GM12873 (cell line): ENCODE results near the gene SYCP1.

ENCODE experiments used
- CTCF ChIP-seq: IDR thresholded peaks from 2 replicates; pipeline ENCODE4 v1.5.1; 2012; ENCODE audit warnings: low read depth, mild to moderate bottlenecking, moderate library complexity, low read length, control low read depth; ENCODE audit not compliant: insufficient read depth; ENCODE audit errors: missing control alignments

Gene SYCP1

GRCh38 chr1:114902343-114902742 lies 47.7 kb downstream of the SYCP1 start:
- no peak for TF ChIP-seq CTCF

- TF ChIP-seq CTCF: no peak
Observed at GRCh38 chr1:114903480-114903879, 48.8 kb downstream of the SYCP1 start.

- TF ChIP-seq CTCF: no peak
Observed at GRCh38 chr1:114926607-114927006, 71.9 kb downstream of the SYCP1 start.

GRCh38 chr1:114927401-114927800 lies 72.7 kb downstream of the SYCP1 start:
- TF ChIP-seq CTCF: no peak

GRCh38 chr1:114956570-114956969 lies 101.9 kb downstream of the SYCP1 start:
- TF ChIP-seq CTCF: peak; percentile 49

GRCh38 chr1:114959423-114959822 lies 104.8 kb downstream of the SYCP1 start:
- no peak for TF ChIP-seq CTCF

GRCh38 chr1:114976891-114977290 lies 122.2 kb downstream of the SYCP1 start:
- no peak for TF ChIP-seq CTCF
